ENCODE results near the gene ITPR1.

DNA sequence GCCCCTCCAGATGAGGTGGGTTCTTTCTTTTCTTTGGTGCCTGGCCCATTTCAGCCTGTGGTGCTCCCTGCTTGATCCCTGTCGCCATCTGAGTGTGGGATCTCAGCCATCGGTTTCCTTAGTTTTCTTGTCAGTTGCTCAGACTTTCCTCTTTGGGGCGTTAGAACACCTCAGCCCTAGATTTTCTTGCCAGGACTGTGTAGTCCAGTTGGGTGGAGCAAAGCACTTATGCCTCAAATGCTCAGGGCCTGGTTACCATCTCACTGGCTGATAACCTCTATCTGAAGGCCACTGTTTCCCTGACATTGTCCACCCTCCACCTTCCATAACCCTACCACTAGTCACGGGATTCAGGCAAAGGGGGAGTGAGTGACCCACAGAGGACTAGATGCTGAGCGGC is 277.4 kb downstream of the ITPR1 start:
- TF ChIP-seq, protein P1, sequence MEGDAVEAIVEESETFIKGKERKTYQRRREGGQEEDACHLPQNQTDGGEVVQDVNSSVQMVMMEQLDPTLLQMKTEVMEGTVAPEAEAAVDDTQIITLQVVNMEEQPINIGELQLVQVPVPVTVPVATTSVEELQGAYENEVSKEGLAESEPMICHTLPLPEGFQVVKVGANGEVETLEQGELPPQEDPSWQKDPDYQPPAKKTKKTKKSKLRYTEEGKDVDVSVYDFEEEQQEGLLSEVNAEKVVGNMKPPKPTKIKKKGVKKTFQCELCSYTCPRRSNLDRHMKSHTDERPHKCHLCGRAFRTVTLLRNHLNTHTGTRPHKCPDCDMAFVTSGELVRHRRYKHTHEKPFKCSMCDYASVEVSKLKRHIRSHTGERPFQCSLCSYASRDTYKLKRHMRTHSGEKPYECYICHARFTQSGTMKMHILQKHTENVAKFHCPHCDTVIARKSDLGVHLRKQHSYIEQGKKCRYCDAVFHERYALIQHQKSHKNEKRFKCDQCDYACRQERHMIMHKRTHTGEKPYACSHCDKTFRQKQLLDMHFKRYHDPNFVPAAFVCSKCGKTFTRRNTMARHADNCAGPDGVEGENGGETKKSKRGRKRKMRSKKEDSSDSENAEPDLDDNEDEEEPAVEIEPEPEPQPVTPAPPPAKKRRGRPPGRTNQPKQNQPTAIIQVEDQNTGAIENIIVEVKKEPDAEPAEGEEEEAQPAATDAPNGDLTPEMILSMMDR (IDR thresholded peaks at IDR 0.05; ENCODE audit: low read length), result no peak
- no peak for TF ChIP-seq EZH2 (IDR thresholded peaks at IDR 0.05; ENCODE audit: borderline replicate concordance, low read length)
